Activated CD8-positive, alpha-beta T cell treated with anti-CD3 and anti-CD28 coated beads for 36 hours (primary cell): ENCODE results near the gene MESD. TPM values are rescaled to one million over a fixed set of nuclear protein-coding genes. Genes with fewer than 3 reads are reported as not detected.

Source experiments
- ATAC-seq: fragments of 200-7000 bp; cut with Tn5 transposase; one replicate; pipeline ENCODE4 v1.10.0; 2021; ENCODE audit warnings: mild to moderate bottlenecking, moderate library complexity
- CTCF ChIA-PET: fragments of 350-600 bp; sonication (Branson Sonifier 250); formaldehyde crosslinking; loops from one replicate; lab custom pipeline; 2021; ENCODE audit warnings: antibody characterized with exemption; lab: Charles Lee
- POLR2A ChIA-PET: fragments of 350-600 bp; sonication (Branson Sonifier 250); formaldehyde crosslinking; loops from one replicate; lab custom pipeline; 2021; ENCODE audit warnings: antibody characterized with exemption; lab: Charles Lee
- DNase-seq: peaks from one replicate; pipeline ENCODE4 v3.0.0-alpha.2; 2020
- H3K27ac Mint-ChIP-seq: one replicate; pipeline ENCODE4 v1.8.0; 2021; ENCODE audit warnings: mild to moderate bottlenecking, mixed read lengths
- H3K27me3 Mint-ChIP-seq: one replicate; pipeline ENCODE4 v1.8.0; 2021; ENCODE audit warnings: mixed read lengths
- H3K36me3 Mint-ChIP-seq: one replicate; pipeline ENCODE4 v1.8.0; 2021; ENCODE audit warnings: low read depth, mixed read lengths
- H3K4me1 Mint-ChIP-seq: one replicate; pipeline ENCODE4 v1.8.0; 2021; ENCODE audit warnings: low read depth, mixed read lengths
- H3K4me3 Mint-ChIP-seq: one replicate; pipeline ENCODE4 v1.8.0; 2021; ENCODE audit warnings: mild to moderate bottlenecking, moderate library complexity, mixed read lengths
- H3K9me3 Mint-ChIP-seq: one replicate; pipeline ENCODE4 v1.8.0; 2021; ENCODE audit warnings: mixed read lengths
- intact Hi-C: fragments of 100-400 bp; cut with micrococcal nuclease; formaldehyde crosslinking; loops from one replicate; pipeline ENCODE4 v1.10.0; 2022
- total RNA-seq, 2 experiments: library from RNA; stranded (reverse); gene quantifications; one replicate each; pipeline ENCODE4 v1.2.3, GENCODE V29; 2021
- TF ChIP-seq, protein P1 (sequence below): fragments of 200-600 bp; IDR thresholded peaks from one replicate; pipeline ENCODE4 v1.8.0; 2022; ENCODE audit warnings: antibody characterized with exemption, mild to moderate bottlenecking

The MESD gene
- total RNA-seq, 2 experiments from 2014 or later = 15.8 to 16.5 TPM

DNA sequence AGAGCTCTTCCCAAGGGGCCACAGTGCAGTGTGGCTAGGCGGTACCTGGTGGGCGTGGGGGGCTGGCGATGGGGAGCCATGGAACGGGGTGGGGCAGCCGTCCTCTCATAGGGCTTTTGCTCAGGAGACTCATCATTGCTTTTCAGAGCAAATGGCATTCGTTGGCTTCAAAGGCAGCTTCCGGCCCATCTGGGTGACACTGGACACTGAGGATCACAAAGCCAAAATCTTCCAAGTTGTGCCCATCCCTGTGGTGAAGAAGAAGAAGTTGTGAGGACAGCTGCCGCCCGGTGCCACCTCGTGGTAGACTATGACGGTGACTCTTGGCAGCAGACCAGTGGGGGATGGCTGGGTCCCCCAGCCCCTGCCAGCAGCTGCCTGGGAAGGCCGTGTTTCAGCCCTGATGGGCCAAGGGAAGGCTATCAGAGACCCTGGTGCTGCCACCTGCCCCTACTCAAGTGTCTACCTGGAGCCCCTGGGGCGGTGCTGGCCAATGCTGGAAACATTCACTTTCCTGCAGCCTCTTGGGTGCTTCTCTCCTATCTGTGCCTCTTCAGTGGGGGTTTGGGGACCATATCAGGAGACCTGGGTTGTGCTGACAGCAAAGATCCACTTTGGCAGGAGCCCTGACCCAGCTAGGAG is 40.8 kb downstream of the MESD start:
- Mint-ChIP-seq H3K27ac (no peak overlapping the region), H3K4me3 (no peak overlapping the region), H3K27me3 (no peaks in the 10 kb centered on the region), H3K36me3 (peaks cover 19% of the 10 kb centered on the region), H3K9me3 (no peaks in the 10 kb centered on the region), H3K4me1 (no peaks in the 10 kb centered on the region)
- no peak for ATAC-seq
- CTCF ChIA-PET = no interaction called here
- intact Hi-C loops = no loop called here
- TF ChIP-seq, protein P1, sequence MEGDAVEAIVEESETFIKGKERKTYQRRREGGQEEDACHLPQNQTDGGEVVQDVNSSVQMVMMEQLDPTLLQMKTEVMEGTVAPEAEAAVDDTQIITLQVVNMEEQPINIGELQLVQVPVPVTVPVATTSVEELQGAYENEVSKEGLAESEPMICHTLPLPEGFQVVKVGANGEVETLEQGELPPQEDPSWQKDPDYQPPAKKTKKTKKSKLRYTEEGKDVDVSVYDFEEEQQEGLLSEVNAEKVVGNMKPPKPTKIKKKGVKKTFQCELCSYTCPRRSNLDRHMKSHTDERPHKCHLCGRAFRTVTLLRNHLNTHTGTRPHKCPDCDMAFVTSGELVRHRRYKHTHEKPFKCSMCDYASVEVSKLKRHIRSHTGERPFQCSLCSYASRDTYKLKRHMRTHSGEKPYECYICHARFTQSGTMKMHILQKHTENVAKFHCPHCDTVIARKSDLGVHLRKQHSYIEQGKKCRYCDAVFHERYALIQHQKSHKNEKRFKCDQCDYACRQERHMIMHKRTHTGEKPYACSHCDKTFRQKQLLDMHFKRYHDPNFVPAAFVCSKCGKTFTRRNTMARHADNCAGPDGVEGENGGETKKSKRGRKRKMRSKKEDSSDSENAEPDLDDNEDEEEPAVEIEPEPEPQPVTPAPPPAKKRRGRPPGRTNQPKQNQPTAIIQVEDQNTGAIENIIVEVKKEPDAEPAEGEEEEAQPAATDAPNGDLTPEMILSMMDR = no peak
- no peak for DNase-seq
- POLR2A ChIA-PET = no interaction called here

DNA sequence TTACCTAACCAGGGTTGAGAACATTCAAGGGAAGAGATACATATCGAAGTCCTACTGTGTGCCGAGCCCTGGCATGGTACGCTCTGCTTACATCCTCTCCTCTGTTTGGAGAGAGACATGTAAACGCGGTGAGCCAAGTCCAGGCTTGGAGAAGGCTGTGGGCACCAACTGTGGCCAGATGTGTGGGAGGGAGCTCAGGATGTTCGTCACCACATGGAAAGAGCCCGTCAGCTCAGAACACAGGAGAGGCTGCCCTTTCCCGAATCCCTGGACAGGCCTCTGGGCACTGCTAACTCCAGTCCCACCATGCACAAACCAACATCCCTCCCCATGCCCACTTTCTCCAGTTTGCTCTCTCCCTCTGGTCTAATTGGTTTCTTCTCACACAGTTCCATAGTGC is 43.0 kb downstream of the MESD start:
- no peak for DNase-seq
- H3K4me3 Mint-ChIP-seq = no peak overlapping the region
- ChIA-PET CTCF (interaction anchor here (1.4 kb wide), 1 partner anchor 24 kb away, joined by 3 read pairs; no protein-coding TSS in a partner anchor), POLR2A (interaction anchor here (0.7 kb wide), 1 partner anchor 439 kb away, joined by 3 read pairs; no protein-coding TSS in a partner anchor)
- intact Hi-C loops = no loop called here
- H3K27me3 Mint-ChIP-seq = no peaks in the 10 kb centered on the region
- no peak for ATAC-seq
- H3K4me1 Mint-ChIP-seq = no peaks in the 10 kb centered on the region
- no peaks in the 10 kb centered on the region for H3K9me3 Mint-ChIP-seq
- H3K27ac Mint-ChIP-seq = no peak overlapping the region
- H3K36me3 Mint-ChIP-seq = peaks cover 14% of the 10 kb centered on the region
- TF ChIP-seq, protein P1 = no peak

DNA sequence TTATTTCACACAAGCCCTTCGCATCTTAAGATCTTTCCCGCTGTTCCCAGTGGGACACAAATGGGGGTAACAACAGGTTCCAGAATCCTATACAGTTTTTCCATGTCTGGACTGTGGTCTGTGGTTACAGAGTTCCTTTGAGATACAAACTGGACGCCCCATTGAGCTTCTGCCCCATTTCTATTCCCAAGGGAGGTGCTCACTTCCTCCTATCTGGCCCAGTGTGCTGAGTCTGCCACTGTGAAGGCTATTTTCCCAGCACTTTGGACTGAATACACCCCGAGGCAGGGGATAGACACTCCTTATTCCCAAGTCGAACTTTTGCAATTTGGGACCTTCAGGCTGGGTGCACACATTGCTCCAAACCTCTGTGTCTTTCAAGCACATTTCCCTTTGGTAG is 44.0 kb downstream of the MESD start:
- DNase-seq = no peak
- ChIA-PET CTCF (interaction anchor here (1.4 kb wide), 1 partner anchor 25 kb away, joined by 3 read pairs; no protein-coding TSS in a partner anchor), POLR2A (no interaction called here)
- ATAC-seq = no peak
- no peaks in the 10 kb centered on the region for H3K9me3 Mint-ChIP-seq
- intact Hi-C loops = no loop called here
- no peak overlapping the region for H3K4me3 Mint-ChIP-seq
- H3K27ac Mint-ChIP-seq = no peak overlapping the region
- no peaks in the 10 kb centered on the region for H3K4me1 Mint-ChIP-seq
- H3K36me3 Mint-ChIP-seq = peaks cover 16% of the 10 kb centered on the region
- no peaks in the 10 kb centered on the region for H3K27me3 Mint-ChIP-seq
- TF ChIP-seq, protein P1 = no peak

DNA sequence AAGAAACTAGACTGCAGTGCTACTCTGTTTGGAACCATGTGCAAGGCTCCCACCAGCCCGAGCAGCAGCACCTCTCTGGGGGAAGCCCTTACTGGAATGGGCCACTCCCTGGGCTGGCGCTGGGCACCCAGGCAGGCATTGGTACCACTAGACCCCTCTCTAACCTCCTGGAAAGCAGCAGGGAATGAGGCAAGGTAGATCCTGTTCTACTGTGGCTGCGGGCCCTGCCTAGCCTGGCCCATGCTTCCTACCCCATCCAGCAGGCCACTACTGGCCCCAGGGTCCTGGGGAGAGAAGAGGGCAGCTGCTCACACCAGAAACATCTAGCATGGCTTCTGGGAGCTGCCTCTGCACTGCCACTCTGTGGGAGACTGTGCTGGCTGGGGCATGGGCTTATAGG is 44.8 kb downstream of the MESD start:
- ATAC-seq = no peak
- Mint-ChIP-seq H3K9me3 (no peaks in the 10 kb centered on the region), H3K4me3 (no peak overlapping the region), H3K27ac (no peak overlapping the region), H3K4me1 (no peaks in the 10 kb centered on the region), H3K36me3 (peaks cover 15% of the 10 kb centered on the region), H3K27me3 (no peaks in the 10 kb centered on the region)
- DNase-seq = no peak
- ChIA-PET POLR2A (no interaction called here), CTCF (no interaction called here)
- intact Hi-C loops = no loop called here
- TF ChIP-seq, protein P1 = no peak

DNA sequence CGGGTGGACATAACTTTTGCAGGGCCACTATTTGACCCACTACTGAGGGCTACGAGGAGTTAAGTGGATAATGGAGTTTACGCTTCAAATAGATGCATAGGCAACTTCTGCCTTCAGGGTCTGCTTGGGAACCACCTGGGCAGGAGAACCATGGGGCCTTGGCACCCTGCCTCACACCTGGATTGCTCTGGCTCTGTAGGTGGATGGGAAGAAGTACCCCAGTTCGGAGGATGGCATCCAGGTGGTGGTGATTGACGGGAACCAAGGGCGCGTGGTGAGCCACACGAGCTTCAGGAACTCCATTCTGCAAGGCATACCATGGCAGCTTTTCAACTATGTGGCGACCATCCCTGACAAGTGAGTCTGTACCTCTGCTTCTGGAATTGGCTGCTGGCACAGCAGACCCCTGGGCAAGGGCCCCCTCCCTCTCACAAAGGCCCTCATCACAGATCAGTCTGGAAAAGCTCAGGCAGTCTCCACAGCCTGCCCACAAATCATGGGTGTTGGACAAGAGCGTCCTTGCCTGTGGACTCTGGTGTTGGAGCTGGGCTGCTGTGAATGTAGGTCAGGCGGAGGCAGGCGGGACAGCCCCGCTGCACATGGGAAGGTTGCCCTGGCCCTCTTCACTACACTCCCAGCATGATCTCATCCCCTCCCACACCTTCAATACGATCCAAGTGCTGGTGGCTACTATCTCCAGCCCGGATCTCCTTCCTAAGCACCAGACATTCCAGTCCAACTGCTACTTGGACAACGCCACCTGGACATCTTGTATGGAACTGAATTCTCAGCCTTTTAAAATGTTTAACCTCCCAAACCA is 46.7 kb downstream of the MESD start:
- Mint-ChIP-seq H3K36me3 (peaks cover 10% of the 10 kb centered on the region), H3K4me3 (no peak overlapping the region), H3K27me3 (no peaks in the 10 kb centered on the region), H3K9me3 (no peaks in the 10 kb centered on the region), H3K27ac (no peak overlapping the region), H3K4me1 (no peaks in the 10 kb centered on the region)
- ChIA-PET CTCF (no interaction called here), POLR2A (no interaction called here)
- ATAC-seq (no peak), DNase-seq (no peak)
- intact Hi-C loops = no loop called here
- TF ChIP-seq, protein P1 = no peak
